WTC11 (cell line): ENCODE measurements around the gene STX18. TPM values are rescaled to one million over a fixed set of nuclear protein-coding genes. Genes with fewer than 3 reads are reported as not detected.

Experiments used
- ATAC-seq: fragments of 200-7000 bp; cut with Tn5 transposase; 2 replicates; pipeline ENCODE4 v1.10.0; 2021; ENCODE audit warnings: mild to moderate bottlenecking, moderate library complexity
- CTCF ChIA-PET: fragments of 300-600 bp; sonication (Branson Sonifier 250); formaldehyde crosslinking; loops from one replicate; lab custom pipeline; 2021; ENCODE audit warnings: antibody characterized with exemption; lab: Charles Lee
- POLR2A ChIA-PET: fragments of 350-600 bp; sonication (Branson Sonifier 250); formaldehyde crosslinking; loops from one replicate; lab custom pipeline; 2021; ENCODE audit warnings: antibody characterized with exemption; lab: Charles Lee
- DNase-seq: peaks from one replicate; pipeline ENCODE4 v3.0.0; 2021; ENCODE audit warnings: low spot score
- H3K27ac Mint-ChIP-seq: 2 replicates; pipeline ENCODE4 v1.8.0; 2021; ENCODE audit warnings: mixed read lengths
- H3K27me3 Mint-ChIP-seq: 2 replicates; pipeline ENCODE4 v1.8.0; 2021; ENCODE audit warnings: low read depth, mild to moderate bottlenecking, moderate library complexity, mixed read lengths
- H3K36me3 Mint-ChIP-seq: 2 replicates; pipeline ENCODE4 v1.8.0; 2021; ENCODE audit warnings: mixed read lengths
- H3K4me1 Mint-ChIP-seq: 2 replicates; pipeline ENCODE4 v1.8.0; 2022; ENCODE audit warnings: mixed read lengths
- H3K4me3 Mint-ChIP-seq: 2 replicates; pipeline ENCODE4 v1.8.0; 2021; ENCODE audit warnings: mild to moderate bottlenecking, moderate library complexity, mixed read lengths
- H3K9me3 Mint-ChIP-seq: 2 replicates; pipeline ENCODE4 v1.8.0; 2021; ENCODE audit warnings: mixed read lengths
- AFF4 ChIP-seq: sonication (generic); formaldehyde crosslinking; IDR thresholded peaks from 2 replicates; pipeline ENCODE4 v1.8.1; 2023; ENCODE audit warnings: mild to moderate bottlenecking, missing genetic modification reagents, borderline replicate concordance
- CDX4 ChIP-seq: fragments of 250-450 bp; sonication (Bioruptor Pico); IDR thresholded peaks from 2 replicates; pipeline ENCODE4 v1.9.0; 2021; ENCODE audit warnings: moderate library complexity, mild to moderate bottlenecking, inconsistent platforms, borderline replicate concordance
- E2F1 ChIP-seq: sonication (generic); formaldehyde crosslinking; IDR thresholded peaks from 2 replicates; pipeline ENCODE4 v1.8.0; 2022; ENCODE audit warnings: mild to moderate bottlenecking, missing genetic modification reagents
- FOXK1 ChIP-seq: sonication (generic); formaldehyde crosslinking; IDR thresholded peaks from 2 replicates; pipeline ENCODE4 v1.8.0; 2022; ENCODE audit warnings: mild to moderate bottlenecking, moderate library complexity, missing genetic modification reagents
- JAZF1 ChIP-seq: fragments of 250-450 bp; sonication (Bioruptor Pico); IDR thresholded peaks from 2 replicates; pipeline ENCODE4 v1.9.0; 2021; ENCODE audit warnings: moderate library complexity, mild to moderate bottlenecking, inconsistent platforms
- NFYB ChIP-seq: sonication (generic); formaldehyde crosslinking; conservative IDR thresholded peaks from 2 replicates; pipeline ENCODE4 v1.8.0; 2022; ENCODE audit warnings: low read depth, missing genetic modification reagents
- NR3C1 ChIP-seq: sonication (generic); formaldehyde crosslinking; conservative IDR thresholded peaks from 2 replicates; pipeline ENCODE4 v1.8.1; 2023; ENCODE audit warnings: low read depth, mild to moderate bottlenecking, missing genetic modification reagents
- PRRX2 ChIP-seq: fragments of 250-450 bp; sonication (Bioruptor Pico); IDR thresholded peaks from 2 replicates; pipeline ENCODE4 v1.8.0; 2021; ENCODE audit warnings: mild to moderate bottlenecking
- SMAD3 ChIP-seq: sonication (generic); formaldehyde crosslinking; IDR thresholded peaks from 2 replicates; pipeline ENCODE4 v1.8.0; 2022; ENCODE audit warnings: missing genetic modification reagents, mild to moderate bottlenecking, borderline replicate concordance
- SOX15 ChIP-seq: fragments of 250-450 bp; sonication (Bioruptor Pico); IDR thresholded peaks from 2 replicates; pipeline ENCODE4 v1.9.0; 2021; ENCODE audit warnings: mild to moderate bottlenecking
- ZNF263 ChIP-seq: sonication (generic); formaldehyde crosslinking; IDR thresholded peaks from 2 replicates; pipeline ENCODE4 v1.8.1; 2022; ENCODE audit warnings: low read depth, mild to moderate bottlenecking, moderate library complexity, missing genetic modification reagents
- ZNF317 ChIP-seq: sonication (generic); formaldehyde crosslinking; IDR thresholded peaks from 2 replicates; pipeline ENCODE4 v1.8.1; 2023; ENCODE audit warnings: low read depth, mild to moderate bottlenecking, moderate library complexity, missing genetic modification reagents, borderline replicate concordance
- ZNF423 ChIP-seq: fragments of 250-450 bp; sonication (Bioruptor Pico); IDR thresholded peaks from 2 replicates; pipeline ENCODE4 v2.1.2; 2022; ENCODE audit warnings: mild to moderate bottlenecking, moderate library complexity
- total RNA-seq: library from RNA; stranded (reverse); gene quantifications from 3 replicates; pipeline ENCODE4 v1.2.3, GENCODE V29; 2021
- TF ChIP-seq, protein P1 (sequence below): sonication (generic); formaldehyde crosslinking; IDR thresholded peaks from 2 replicates; pipeline ENCODE4 v1.8.1; 2023; ENCODE audit warnings: mild to moderate bottlenecking, missing genetic modification reagents, moderate library complexity
- TF ChIP-seq, protein P2 (sequence below): fragments of 250-450 bp; sonication (Bioruptor Pico); IDR thresholded peaks from 2 replicates; pipeline ENCODE4 v1.8.0; 2021; ENCODE audit warnings: mild to moderate bottlenecking
- TF ChIP-seq, protein P3 (sequence below): sonication (generic); formaldehyde crosslinking; IDR thresholded peaks from 2 replicates; pipeline ENCODE4 v1.8.0; 2023; ENCODE audit warnings: mild to moderate bottlenecking, missing genetic modification reagents
- TF ChIP-seq, protein P4 (sequence below): sonication (generic); formaldehyde crosslinking; IDR thresholded peaks from 2 replicates; pipeline ENCODE4 v1.8.1; 2023; ENCODE audit warnings: mild to moderate bottlenecking, missing genetic modification reagents, moderate library complexity
- TF ChIP-seq, protein P5 (sequence below): sonication (generic); formaldehyde crosslinking; IDR thresholded peaks from 2 replicates; pipeline ENCODE4 v1.8.1; 2022; ENCODE audit warnings: mild to moderate bottlenecking, moderate library complexity, missing genetic modification reagents
- TF ChIP-seq, protein P6 (sequence below): sonication (generic); formaldehyde crosslinking; IDR thresholded peaks from 2 replicates; pipeline ENCODE4 v1.8.1; 2023; ENCODE audit warnings: mild to moderate bottlenecking, missing genetic modification reagents

Gene STX18
- total RNA-seq, 1 experiment from 2014 or later, result 16.9 TPM

- peak; percentile 4; the same call in 1 of the 2 replicates for ATAC-seq
- Mint-ChIP-seq H3K27me3 (peaks cover 8% of the 10 kb centered on the region), H3K36me3 (peaks cover 4% of the 10 kb centered on the region)
- TF ChIP-seq, protein P1, sequence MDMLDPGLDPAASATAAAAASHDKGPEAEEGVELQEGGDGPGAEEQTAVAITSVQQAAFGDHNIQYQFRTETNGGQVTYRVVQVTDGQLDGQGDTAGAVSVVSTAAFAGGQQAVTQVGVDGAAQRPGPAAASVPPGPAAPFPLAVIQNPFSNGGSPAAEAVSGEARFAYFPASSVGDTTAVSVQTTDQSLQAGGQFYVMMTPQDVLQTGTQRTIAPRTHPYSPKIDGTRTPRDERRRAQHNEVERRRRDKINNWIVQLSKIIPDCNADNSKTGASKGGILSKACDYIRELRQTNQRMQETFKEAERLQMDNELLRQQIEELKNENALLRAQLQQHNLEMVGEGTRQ (CRISPR knock-in tag), result peak; percentile 67
- no peak for TF ChIP-seq FOXK1 (CRISPR knock-in tag)
- TF ChIP-seq, all 79 proteins: peak for 1
- Mint-ChIP-seq H3K4me3 (no peak overlapping the region), H3K9me3 (no peaks in the 10 kb centered on the region), H3K4me1 (peaks cover 69% of the 10 kb centered on the region), H3K27ac (peak overlapping the region; percentile 67)
- CTCF ChIA-PET, result interaction anchor here (0.7 to 3.7 kb wide), 6 partner anchors 19 to 352 kb away, joined by 3 to 18 read pairs (median 5); no protein-coding TSS in a partner anchor
- POLR2A ChIA-PET, result no interaction called here
- DNase-seq, result no peak
Observed at GRCh38 chr4:4426511-4427120, 115.2 kb downstream of the STX18 start.

GRCh38 chr4:4425696-4426095, 116.2 kb downstream of the STX18 start:
- DNase-seq, result peak; percentile 4
- Mint-ChIP-seq H3K27ac (0 out of 2 replicates have a peak overlapping the region, but pooled peaks have one; percentile 40), H3K4me3 (no peak overlapping the region), H3K9me3 (no peaks in the 10 kb centered on the region), H3K4me1 (peaks cover 65% of the 10 kb centered on the region), H3K27me3 (peaks cover 8% of the 10 kb centered on the region), H3K36me3 (peaks cover 11% of the 10 kb centered on the region)
- ChIA-PET POLR2A (no interaction called here), CTCF (interaction anchor here (0.5 to 3.7 kb wide), 4 partner anchors 30 to 960 kb away, joined by 3 to 18 read pairs (median 6); no protein-coding TSS in a partner anchor)
- no peak for ATAC-seq
- no peak for TF ChIP-seq JAZF1 (CRISPR knock-in tag)
- no peak for TF ChIP-seq PRRX2 (CRISPR knock-in tag)
- no peak for TF ChIP-seq NR3C1 (CRISPR knock-in tag)
- TF ChIP-seq NFYB, result no peak
- TF ChIP-seq, protein P2, sequence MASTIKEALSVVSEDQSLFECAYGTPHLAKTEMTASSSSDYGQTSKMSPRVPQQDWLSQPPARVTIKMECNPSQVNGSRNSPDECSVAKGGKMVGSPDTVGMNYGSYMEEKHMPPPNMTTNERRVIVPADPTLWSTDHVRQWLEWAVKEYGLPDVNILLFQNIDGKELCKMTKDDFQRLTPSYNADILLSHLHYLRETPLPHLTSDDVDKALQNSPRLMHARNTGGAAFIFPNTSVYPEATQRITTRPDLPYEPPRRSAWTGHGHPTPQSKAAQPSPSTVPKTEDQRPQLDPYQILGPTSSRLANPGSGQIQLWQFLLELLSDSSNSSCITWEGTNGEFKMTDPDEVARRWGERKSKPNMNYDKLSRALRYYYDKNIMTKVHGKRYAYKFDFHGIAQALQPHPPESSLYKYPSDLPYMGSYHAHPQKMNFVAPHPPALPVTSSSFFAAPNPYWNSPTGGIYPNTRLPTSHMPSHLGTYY (CRISPR knock-in tag), result no peak
- TF ChIP-seq, protein P3, sequence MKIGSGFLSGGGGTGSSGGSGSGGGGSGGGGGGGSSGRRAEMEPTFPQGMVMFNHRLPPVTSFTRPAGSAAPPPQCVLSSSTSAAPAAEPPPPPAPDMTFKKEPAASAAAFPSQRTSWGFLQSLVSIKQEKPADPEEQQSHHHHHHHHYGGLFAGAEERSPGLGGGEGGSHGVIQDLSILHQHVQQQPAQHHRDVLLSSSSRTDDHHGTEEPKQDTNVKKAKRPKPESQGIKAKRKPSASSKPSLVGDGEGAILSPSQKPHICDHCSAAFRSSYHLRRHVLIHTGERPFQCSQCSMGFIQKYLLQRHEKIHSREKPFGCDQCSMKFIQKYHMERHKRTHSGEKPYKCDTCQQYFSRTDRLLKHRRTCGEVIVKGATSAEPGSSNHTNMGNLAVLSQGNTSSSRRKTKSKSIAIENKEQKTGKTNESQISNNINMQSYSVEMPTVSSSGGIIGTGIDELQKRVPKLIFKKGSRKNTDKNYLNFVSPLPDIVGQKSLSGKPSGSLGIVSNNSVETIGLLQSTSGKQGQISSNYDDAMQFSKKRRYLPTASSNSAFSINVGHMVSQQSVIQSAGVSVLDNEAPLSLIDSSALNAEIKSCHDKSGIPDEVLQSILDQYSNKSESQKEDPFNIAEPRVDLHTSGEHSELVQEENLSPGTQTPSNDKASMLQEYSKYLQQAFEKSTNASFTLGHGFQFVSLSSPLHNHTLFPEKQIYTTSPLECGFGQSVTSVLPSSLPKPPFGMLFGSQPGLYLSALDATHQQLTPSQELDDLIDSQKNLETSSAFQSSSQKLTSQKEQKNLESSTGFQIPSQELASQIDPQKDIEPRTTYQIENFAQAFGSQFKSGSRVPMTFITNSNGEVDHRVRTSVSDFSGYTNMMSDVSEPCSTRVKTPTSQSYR (CRISPR knock-in tag), result no peak
- TF ChIP-seq AFF4 (CRISPR knock-in tag), result no peak
- TF ChIP-seq SMAD3 (CRISPR knock-in tag), result no peak
- TF ChIP-seq, protein P4, sequence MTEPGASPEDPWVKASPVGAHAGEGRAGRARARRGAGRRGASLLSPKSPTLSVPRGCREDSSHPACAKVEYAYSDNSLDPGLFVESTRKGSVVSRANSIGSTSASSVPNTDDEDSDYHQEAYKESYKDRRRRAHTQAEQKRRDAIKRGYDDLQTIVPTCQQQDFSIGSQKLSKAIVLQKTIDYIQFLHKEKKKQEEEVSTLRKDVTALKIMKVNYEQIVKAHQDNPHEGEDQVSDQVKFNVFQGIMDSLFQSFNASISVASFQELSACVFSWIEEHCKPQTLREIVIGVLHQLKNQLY (CRISPR knock-in tag), result no peak
- no peak for TF ChIP-seq CDX4 (CRISPR knock-in tag)
- TF ChIP-seq E2F1 (CRISPR knock-in tag), result no peak
- no peak for TF ChIP-seq SOX15 (CRISPR knock-in tag)
- TF ChIP-seq, protein P5, sequence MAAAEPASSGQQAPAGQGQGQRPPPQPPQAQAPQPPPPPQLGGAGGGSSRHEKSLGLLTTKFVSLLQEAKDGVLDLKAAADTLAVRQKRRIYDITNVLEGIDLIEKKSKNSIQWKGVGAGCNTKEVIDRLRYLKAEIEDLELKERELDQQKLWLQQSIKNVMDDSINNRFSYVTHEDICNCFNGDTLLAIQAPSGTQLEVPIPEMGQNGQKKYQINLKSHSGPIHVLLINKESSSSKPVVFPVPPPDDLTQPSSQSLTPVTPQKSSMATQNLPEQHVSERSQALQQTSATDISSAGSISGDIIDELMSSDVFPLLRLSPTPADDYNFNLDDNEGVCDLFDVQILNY, result no peak
- TF ChIP-seq ZNF423 (CRISPR knock-in tag), result no peak
- TF ChIP-seq ZNF263, result no peak
- TF ChIP-seq ZNF317, result no peak
- TF ChIP-seq, protein P6, sequence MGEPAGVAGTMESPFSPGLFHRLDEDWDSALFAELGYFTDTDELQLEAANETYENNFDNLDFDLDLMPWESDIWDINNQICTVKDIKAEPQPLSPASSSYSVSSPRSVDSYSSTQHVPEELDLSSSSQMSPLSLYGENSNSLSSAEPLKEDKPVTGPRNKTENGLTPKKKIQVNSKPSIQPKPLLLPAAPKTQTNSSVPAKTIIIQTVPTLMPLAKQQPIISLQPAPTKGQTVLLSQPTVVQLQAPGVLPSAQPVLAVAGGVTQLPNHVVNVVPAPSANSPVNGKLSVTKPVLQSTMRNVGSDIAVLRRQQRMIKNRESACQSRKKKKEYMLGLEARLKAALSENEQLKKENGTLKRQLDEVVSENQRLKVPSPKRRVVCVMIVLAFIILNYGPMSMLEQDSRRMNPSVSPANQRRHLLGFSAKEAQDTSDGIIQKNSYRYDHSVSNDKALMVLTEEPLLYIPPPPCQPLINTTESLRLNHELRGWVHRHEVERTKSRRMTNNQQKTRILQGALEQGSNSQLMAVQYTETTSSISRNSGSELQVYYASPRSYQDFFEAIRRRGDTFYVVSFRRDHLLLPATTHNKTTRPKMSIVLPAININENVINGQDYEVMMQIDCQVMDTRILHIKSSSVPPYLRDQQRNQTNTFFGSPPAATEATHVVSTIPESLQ (CRISPR knock-in tag), result no peak
